SK-N-MC (cell line): ENCODE results near the gene TTC24.

ENCODE experiments used
- EZH2 ChIP-seq: fragments of 200-600 bp; sonication (generic); IDR thresholded peaks from one replicate; pipeline ENCODE4 v1.6.1; 2017; ENCODE audit warnings: antibody characterized with exemption
- FOXP2 ChIP-seq: optimal IDR thresholded peaks from 2 replicates; pipeline ENCODE3; 2011; ENCODE audit warnings: mild to moderate bottlenecking, moderate library complexity; ENCODE audit not compliant: insufficient read depth; ENCODE audit errors: extremely low read length, control extremely low read depth
- POLR2AphosphoS5 ChIP-seq: IDR thresholded peaks from 2 replicates; pipeline ENCODE4 v1.6.1; 2012; ENCODE audit warnings: mild to moderate bottlenecking, low read depth, low read length, borderline replicate concordance

- TF ChIP-seq POLR2AphosphoS5 (no peak), EZH2 (no peak), FOXP2 (no peak)
These were observed 20.3 kb downstream of the TTC24 start for GRCh38 chr1:156599811-156600210.
